ENCODE measurements around the gene CDC34. TPM values are rescaled to one million over a fixed set of nuclear protein-coding genes. Genes with fewer than 3 reads are reported as not detected.

CDC34 gene, protein sequence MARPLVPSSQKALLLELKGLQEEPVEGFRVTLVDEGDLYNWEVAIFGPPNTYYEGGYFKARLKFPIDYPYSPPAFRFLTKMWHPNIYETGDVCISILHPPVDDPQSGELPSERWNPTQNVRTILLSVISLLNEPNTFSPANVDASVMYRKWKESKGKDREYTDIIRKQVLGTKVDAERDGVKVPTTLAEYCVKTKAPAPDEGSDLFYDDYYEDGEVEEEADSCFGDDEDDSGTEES
- total RNA-seq: 100 to 1,000 TPM in 1 of 4 donors, 10 to 100 TPM in 3; 72.6 to 107 (median 83.0) TPM
- 100 to 1,000 TPM; 113 to 160 (median 123) TPM for polyA plus RNA-seq
- long read RNA-seq, donor 1, transcript CDC34-201 (5 exons, 1,471 nt): major isoform, 134 of 186 reads
- long read RNA-seq, donor 1, partial matches to known transcripts: 27 of 186 reads
- long read RNA-seq, donor 1, other reads (novel, unspliced or antisense): 18 of 186 reads
- long read RNA-seq, donor 2, transcript CDC34-201 (5 exons, 1,471 nt): major isoform, 199 of 291 reads
- long read RNA-seq, donor 2, transcript CDC34-202 (5 exons, 1,147 nt): minor isoform, 14 of 291 reads
- long read RNA-seq, donor 2, partial matches to known transcripts: 59 of 291 reads
- long read RNA-seq, donor 2, other reads (novel, unspliced or antisense): 17 of 291 reads

DNA sequence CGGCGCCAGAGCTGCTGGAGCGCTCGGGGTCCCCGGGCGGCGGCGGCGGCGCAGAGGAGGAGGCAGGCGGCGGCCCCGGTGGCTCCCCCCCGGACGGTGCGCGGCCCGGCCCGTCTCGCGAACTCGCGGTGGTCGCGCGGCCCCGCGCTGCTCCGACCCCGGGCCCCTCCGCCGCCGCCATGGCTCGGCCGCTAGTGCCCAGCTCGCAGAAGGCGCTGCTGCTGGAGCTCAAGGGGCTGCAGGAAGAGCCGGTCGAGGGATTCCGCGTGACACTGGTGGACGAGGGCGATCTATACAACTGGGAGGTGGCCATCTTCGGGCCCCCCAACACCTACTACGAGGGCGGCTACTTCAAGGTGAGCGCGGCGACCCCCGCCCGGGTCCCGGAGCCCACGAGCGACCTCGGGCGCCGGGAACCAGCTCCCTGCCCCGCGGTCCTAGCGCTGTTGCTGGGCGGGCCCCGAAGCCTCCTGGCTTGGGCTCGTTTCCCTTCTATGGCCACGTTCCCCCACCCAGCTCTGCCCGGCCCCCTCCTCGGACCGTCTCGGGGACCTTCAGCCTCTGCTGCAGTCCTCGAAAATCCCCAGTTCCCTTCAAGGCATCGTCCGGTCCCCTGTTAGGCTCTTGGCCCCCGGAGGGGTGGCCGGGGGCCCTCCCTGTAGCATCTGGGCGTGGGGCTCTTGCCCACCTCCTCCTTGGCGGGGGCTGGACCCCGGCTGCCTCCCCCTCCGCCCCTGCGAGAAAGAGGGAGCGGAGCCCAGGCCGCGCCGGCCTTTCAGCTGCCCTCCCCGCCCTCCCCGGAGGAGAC, at the start of gene CDC34:
CDC34 (plus strand) TSS at position 8 of the 808 bp plus-strand sequence; CDS start at position 180, 172 bp downstream.
- Histone ChIP-seq H3K36me3 (ENCODE audit: insufficient read depth in 1 of 2, low read depth in 1 of 2) (peaks cover 0 to 15% of the 10 kb centered on the region in 2 donors), H3K27ac (peak within 1 kb of the TSS; percentile 98), H3K9me3 (no peaks in the 10 kb centered on the region), H3K27me3 (ENCODE audit: insufficient read depth in 3 of 3, low read length in 2 of 3) (peaks cover 0 to 2% (median 0%) of the 10 kb centered on the region in 3 donors), H3K4me1 (peaks cover 27% of the 10 kb centered on the region), H3K4me3 (peak within 1 kb of the TSS; percentile 89)
- WGBS, 3 donors: 0 to 1% (median 1%) methylated on average over 43 to 79 of the region's 84 CpGs
- intact Hi-C loops (cut with DNase I): loop anchor here (1.0 to 5.0 kb wide), 3 partner anchors 23 to 40 kb away; partner anchors contain the start of gene BSG (in 2 of the 2)
- ATAC-seq: peak; percentile 7 to 39 (median 16)
- no peak for DNase-seq
- no peak for TF ChIP-seq CTCF (IDR thresholded peaks at IDR 0.05)

DNA sequence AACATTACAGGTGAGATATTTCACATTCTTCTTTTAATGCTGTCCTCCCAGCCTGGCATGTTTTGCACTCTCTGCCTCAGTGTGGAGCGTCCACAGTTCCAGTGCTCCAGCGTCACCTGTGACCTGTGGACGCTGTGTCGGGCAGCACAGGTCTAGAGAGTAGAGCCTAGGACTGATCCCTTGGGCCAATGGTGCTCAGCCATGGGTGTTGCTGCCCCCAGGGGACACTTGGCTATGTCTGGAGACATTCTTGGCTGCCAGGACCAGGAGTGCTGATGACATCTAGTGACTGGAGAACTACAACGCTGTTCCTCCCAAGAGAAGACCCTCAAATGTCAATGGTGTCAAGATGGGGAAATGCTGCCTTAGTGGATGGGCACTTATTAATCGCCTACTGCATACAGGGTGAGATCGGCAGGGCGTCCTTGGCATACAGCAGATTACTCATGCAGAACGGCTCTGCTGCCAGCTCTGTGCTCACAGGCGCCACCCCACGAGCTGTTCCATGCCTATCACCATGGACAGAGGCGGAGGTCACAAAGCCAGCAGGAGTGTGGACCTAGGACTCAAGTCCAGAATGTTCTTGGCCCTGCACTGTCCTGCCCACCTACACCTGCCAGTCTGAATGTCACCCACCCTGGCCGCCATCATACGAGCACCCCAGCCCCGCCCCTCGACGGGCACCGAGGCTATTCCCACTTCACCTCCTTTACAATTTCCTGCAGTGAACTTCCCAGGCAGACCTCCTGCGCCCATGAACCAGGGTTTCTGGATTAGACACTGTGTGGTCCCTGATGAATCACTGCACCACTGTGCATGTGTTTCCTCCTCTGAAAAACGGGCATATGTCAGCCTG, 49.1 kb upstream of the CDC34 start:
- DNase-seq (peak in 1 of 2 donors; percentile 28), ATAC-seq (no peak)
- no peak overlapping the region for H3K27ac ChIP-seq
- no peak overlapping the region for H3K4me3 ChIP-seq
- no peaks in the 10 kb centered on the region for H3K36me3 ChIP-seq (ENCODE audit: insufficient read depth in 1 of 2, low read depth in 1 of 2)
- no peaks in the 10 kb centered on the region for H3K9me3 ChIP-seq
- no peak for TF ChIP-seq CTCF (IDR thresholded peaks at IDR 0.05)
- WGBS, 3 donors: 51 to 59% (median 54%) methylated on average over 19 to 20 of the region's 20 CpGs
- H3K4me1 ChIP-seq: no peaks in the 10 kb centered on the region
- intact Hi-C loops (cut with DNase I): loop anchor here in 1 of 2 donors (10.0 kb wide), 1 partner anchor 98 kb away; no protein-coding TSS in a partner anchor
- peaks cover 0 to 22% (median 2%) of the 10 kb centered on the region in 3 donors for H3K27me3 ChIP-seq (ENCODE audit: insufficient read depth in 3 of 3, low read length in 2 of 3)

DNA sequence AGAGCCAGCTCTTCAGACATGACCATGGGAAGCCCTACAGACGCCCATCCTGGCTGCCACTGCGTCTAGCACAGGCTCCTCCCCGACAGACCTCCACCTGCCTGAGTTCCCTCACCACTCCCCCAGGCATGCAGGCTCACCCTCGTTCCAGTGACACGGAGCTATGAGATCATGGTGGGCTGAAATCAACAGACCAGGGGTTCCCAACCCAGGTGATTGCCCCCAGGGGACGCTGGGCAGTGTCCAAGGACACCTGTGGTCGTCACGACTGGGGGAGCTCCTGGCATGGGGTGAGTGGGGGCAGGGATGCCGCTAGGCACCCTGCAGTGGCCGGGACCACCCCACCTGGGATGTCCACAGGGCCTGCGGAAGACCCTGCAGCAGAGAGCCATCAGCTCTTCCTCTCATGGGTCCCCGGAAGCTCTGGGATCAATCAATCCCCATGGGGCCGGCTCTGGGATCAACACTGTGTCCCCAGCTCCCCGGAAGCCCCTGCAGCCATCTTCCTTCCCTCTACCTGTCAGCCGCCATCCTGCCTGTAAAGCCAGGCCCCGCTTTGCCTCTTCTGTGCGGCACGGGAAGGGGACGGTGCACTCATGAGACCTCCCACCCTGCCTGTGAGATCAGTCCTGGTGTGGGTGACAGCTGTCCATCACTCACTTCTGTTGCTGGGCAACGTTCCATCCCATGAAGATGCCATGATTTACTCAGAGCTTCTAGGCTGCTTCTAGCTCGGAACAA, 48.1 kb upstream of the CDC34 start:
- intact Hi-C loops (cut with DNase I): loop anchor here in 1 of 2 donors (10.0 kb wide), 1 partner anchor 99 kb away; no protein-coding TSS in a partner anchor
- peak in 1 of 2 donors; percentile 46 for DNase-seq
- Histone ChIP-seq H3K9me3 (no peaks in the 10 kb centered on the region), H3K4me3 (no peak overlapping the region), H3K27ac (no peak overlapping the region), H3K4me1 (no peaks in the 10 kb centered on the region), H3K27me3 (ENCODE audit: insufficient read depth in 3 of 3, low read length in 2 of 3) (peaks cover 0 to 22% (median 2%) of the 10 kb centered on the region in 3 donors), H3K36me3 (ENCODE audit: insufficient read depth in 1 of 2, low read depth in 1 of 2) (no peaks in the 10 kb centered on the region)
- ATAC-seq: no peak
- 49 to 60% (median 53%) methylated on average over 18 to 21 of the region's 21 CpGs for WGBS, 3 donors
- TF ChIP-seq CTCF (IDR thresholded peaks at IDR 0.05): no peak

Data from psoas muscle (tissue), 8 donors.